ENCODE results near the gene BIRC2. TPM values are rescaled to one million over a fixed set of nuclear protein-coding genes. Genes with fewer than 3 reads are reported as not detected.
A peak's percentile ranks its signal among the peaks of the same experiment; 100 is the strongest.

BIRC2 gene
- total and polyA plus RNA-seq, 9 of the 15 experiments (the other 6 are each of a cell fraction or from before 2014, with no cell fraction given) = 14.3 to 45.9 (median 20.7) TPM

DNA sequence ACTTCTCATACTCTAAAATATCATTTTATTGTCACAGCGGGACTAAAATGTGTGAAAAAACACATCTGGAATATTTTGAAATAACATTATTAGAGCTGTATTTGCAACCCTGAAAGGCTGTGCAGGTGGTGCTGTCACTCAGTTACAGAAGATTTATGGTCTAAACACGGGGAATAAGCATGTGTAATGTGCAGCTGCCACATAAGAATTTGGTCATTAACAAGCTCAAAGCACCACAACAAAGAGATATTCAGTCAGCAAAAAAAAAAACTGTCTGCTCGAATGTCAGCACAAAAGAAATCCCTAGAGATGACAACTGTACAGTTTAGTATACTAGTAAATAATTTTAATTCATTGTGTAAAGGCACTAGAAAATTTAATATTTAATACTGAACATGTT is 74.2 kb downstream of the BIRC2 start:
- Histone ChIP-seq H3K4me3 (no peak overlapping the region), H3K4me1 (replicated peaks in 1 of 2; ENCODE audit: control insufficient read depth in 2 of 2, insufficient read depth in 2 of 2, low read length in 2 of 2) (peaks cover 0 to 2% of the 10 kb centered on the region in 2 experiments; a peak in 1 of 5 replicates), H3K36me3 (ENCODE audit: control insufficient read depth, insufficient read depth, low read length) (peaks cover 3% of the 10 kb centered on the region; the same call in 2 of the 3 replicates), H3K9ac (ENCODE audit: insufficient read depth in 1 of 2, low read depth in 2 of 2, low read length in 2 of 2) (no peak overlapping the region), H3K9me1 (ENCODE audit: control insufficient read depth, insufficient read depth, low read length) (no peaks in the 10 kb centered on the region), H3K27me3 (ENCODE audit: control insufficient read depth in 2 of 2, insufficient read depth in 2 of 2, low read length in 2 of 2) (no peaks in the 10 kb centered on the region), H3K9me3 (replicated peaks; ENCODE audit: control insufficient read depth, insufficient read depth, low read depth, low read length) (no peaks in the 10 kb centered on the region), H4K20me1 (replicated peaks; ENCODE audit: control insufficient read depth, insufficient read depth, low read length) (no peaks in the 10 kb centered on the region), H3K79me2 (ENCODE audit: control insufficient read depth, insufficient read depth, low read length) (peaks cover 37% of the 10 kb centered on the region), H3K27ac (ENCODE audit: extremely low read depth, low read depth, low read length) (no peak overlapping the region), H2AFZ (ENCODE audit: low read depth, low read length) (no peak overlapping the region), H3K4me2 (ENCODE audit: insufficient read depth, low read length) (no peak overlapping the region)
- ChIA-PET CTCF (ENCODE audit: low intra/inter-chr PET ratio) (no interaction called here), POLR2A (interaction anchor here (1.6 kb wide), 1 partner anchor 30 kb away, joined by 5 read pairs; no protein-coding TSS in a partner anchor)
- no peak for ATAC-seq
- 48% methylated on average over 3 of the region's 3 CpGs for WGBS (ENCODE audit: insufficient coverage, low coverage, missing lambda C conversion rate)
- in situ Hi-C loops (cut with MboI) (no loop called here), intact Hi-C loops (cut with micrococcal nuclease) (no loop called here)
- no peak for FAIRE-seq
- no TSS peak for BruUV-seq (replicated peaks)
- no peak for DNase-seq (ENCODE audit: extremely low read depth in 1 of 4, low spot score in 3 of 4)
- TF ChIP-seq ZNF75A (CRISPR knock-in tag; IDR thresholded peaks at IDR 0.05) (no peak), PBX2 (CRISPR knock-in tag; IDR thresholded peaks at IDR 0.05; ENCODE audit: low read depth) (no peak), PBX2 (tag; conservative IDR thresholded peaks at IDR 0.05; ENCODE audit: low read depth) (peak; percentile 62), MEF2A (IDR thresholded peaks at IDR 0.05; ENCODE audit: control insufficient read depth, low read depth, low read length) (no peak), ZBTB34 (CRISPR knock-in tag; IDR thresholded peaks at IDR 0.05) (no peak), ZNF316 (IDR thresholded peaks at IDR 0.05) (0 out of 2 replicates have a peak, but pooled peaks have one; percentile 3), MEIS2 (IDR thresholded peaks at IDR 0.05; ENCODE audit: partially characterized antibody) (peak; percentile 76)
- TF ChIP-seq, protein P1, sequence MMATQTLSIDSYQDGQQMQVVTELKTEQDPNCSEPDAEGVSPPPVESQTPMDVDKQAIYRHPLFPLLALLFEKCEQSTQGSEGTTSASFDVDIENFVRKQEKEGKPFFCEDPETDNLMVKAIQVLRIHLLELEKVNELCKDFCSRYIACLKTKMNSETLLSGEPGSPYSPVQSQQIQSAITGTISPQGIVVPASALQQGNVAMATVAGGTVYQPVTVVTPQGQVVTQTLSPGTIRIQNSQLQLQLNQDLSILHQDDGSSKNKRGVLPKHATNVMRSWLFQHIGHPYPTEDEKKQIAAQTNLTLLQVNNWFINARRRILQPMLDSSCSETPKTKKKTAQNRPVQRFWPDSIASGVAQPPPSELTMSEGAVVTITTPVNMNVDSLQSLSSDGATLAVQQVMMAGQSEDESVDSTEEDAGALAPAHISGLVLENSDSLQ (IDR thresholded peaks at IDR 0.05) = peak; percentile 79

All from K562 (cell line).